Testis (tissue), 3 donors: ENCODE data around the gene WDR48. TPM values are rescaled to one million over a fixed set of nuclear protein-coding genes. Genes with fewer than 3 reads are reported as not detected.

Experiments
- DNase-seq: peaks from one replicate; pipeline ENCODE4 v3.0.0-alpha.2; 2019
- H3K27ac ChIP-seq, 2 donors: fragments of 200-600 bp; sonication (generic); one replicate each; pipeline ENCODE4 v1.5.1; 2019
- H3K27me3 ChIP-seq: fragments of 200-600 bp; sonication (generic); one replicate; pipeline ENCODE4 v1.5.1; 2019
- H3K36me3 ChIP-seq: fragments of 200-600 bp; sonication (generic); one replicate; pipeline ENCODE4 v1.5.1; 2017; ENCODE audit warnings: low read depth; ENCODE audit errors: missing control alignments
- H3K4me1 ChIP-seq: fragments of 200-600 bp; sonication (generic); one replicate; pipeline ENCODE4 v1.5.1; 2019
- H3K4me3 ChIP-seq, 2 donors: fragments of 200-600 bp; sonication (generic); one replicate each; pipeline ENCODE4 v1.5.1; 2017 to 2019
- H3K9me3 ChIP-seq: fragments of 200-600 bp; sonication (generic); one replicate; pipeline ENCODE4 v1.5.1; 2017
- CTCF ChIP-seq, 3 experiments: fragments of 450-650 bp in 2 of 3; fragments of 200-600 bp in 1 of 3; sonication (generic) in 1 of 3; IDR thresholded peaks; one replicate each; pipeline ENCODE4 v1.5.1; 2016 to 2019; ENCODE audit warnings: antibody characterized with exemption in 3 of 3, mild to moderate bottlenecking in 2 of 3, moderate library complexity in 1 of 3
- POLR2A ChIP-seq: fragments of 450-650 bp; IDR thresholded peaks from one replicate; pipeline ENCODE4 v1.6.1; 2017; ENCODE audit warnings: antibody characterized with exemption, mild to moderate bottlenecking, moderate library complexity
- WGBS, 2 donors: methylation state at CpG; one replicate each; pipeline ENCODE4 v1.1.5; 2018; 5-methylcytosine and 5-hydroxymethylcytosine counted together
- intact Hi-C: fragments of 100-400 bp; cut with DNase I; formaldehyde crosslinking; loops from one replicate; pipeline ENCODE4 v1.15.1; 2023; ENCODE audit warnings: low total_unique reads
- polyA plus RNA-seq: library from polyadenylated mRNA; stranded (reverse); fragments of 350-450 nt; fragmentation: Illumina TruSeq; extraction: RNeasy Lipid Tissue Mini Kit (QIAGEN cat#74804); gene quantifications from one replicate; pipeline ENCODE4 v1.2.3, GENCODE V29; 2014; ENCODE audit warnings: low read depth, low replicate concordance; ENCODE audit not compliant: insufficient read depth
- total RNA-seq, 2 donors: library from RNA; depleted of rRNA; stranded (reverse); fragments of >200 nt; gene quantifications; one replicate each; pipeline ENCODE4 v1.2.3, GENCODE V29; 2016

WDR48 gene
- total and polyA plus RNA-seq, 3 donors from 2014 or later, result 67.8 to 130 (median 74.1) TPM

GRCh38 chr3:39127908-39128304 lies 76.1 kb downstream of the WDR48 start:
- no peak for TF ChIP-seq CTCF (IDR thresholded peaks at IDR 0.05)
- no peak for TF ChIP-seq POLR2A
- H3K27me3 ChIP-seq, result no peaks in the 10 kb centered on the region
- no peak overlapping the region for H3K4me3 ChIP-seq
- 64 to 72% methylated on average over 1 of the region's 1 CpG for WGBS, 2 donors
- H3K4me1 ChIP-seq, result no peaks in the 10 kb centered on the region
- DNase-seq, result no peak
- H3K36me3 ChIP-seq, result no peaks in the 10 kb centered on the region
- no peak overlapping the region for H3K27ac ChIP-seq
- no peaks in the 10 kb centered on the region for H3K9me3 ChIP-seq
- intact Hi-C loops, result loop anchor here (5.0 to 10.0 kb wide), 2 partner anchors 67 to 159 kb away; partner anchors contain the start of gene XIRP1

- no peak for DNase-seq
- intact Hi-C loops, result loop anchor here (5.0 to 10.0 kb wide), 2 partner anchors 66 to 158 kb away; partner anchors contain the start of gene XIRP1
- H3K4me1 ChIP-seq, result no peaks in the 10 kb centered on the region
- WGBS, 2 donors, result 92 to 95% methylated on average over 7 of the region's 7 CpGs
- no peaks in the 10 kb centered on the region for H3K36me3 ChIP-seq
- no peak overlapping the region for H3K27ac ChIP-seq
- H3K4me3 ChIP-seq, result no peak overlapping the region
- TF ChIP-seq POLR2A (no peak), CTCF (IDR thresholded peaks at IDR 0.05) (no peak)
- H3K9me3 ChIP-seq, result no peaks in the 10 kb centered on the region
- H3K27me3 ChIP-seq, result no peaks in the 10 kb centered on the region
Observed at GRCh38 chr3:39128951-39129350, 77.1 kb downstream of the WDR48 start.

GRCh38 chr3:39130026-39130425 lies 78.2 kb downstream of the WDR48 start:
- intact Hi-C loops, result no loop called here
- no peak overlapping the region for H3K27ac ChIP-seq
- 92 to 96% methylated on average over 6 of the region's 6 CpGs for WGBS, 2 donors
- H3K4me1 ChIP-seq, result no peaks in the 10 kb centered on the region
- no peaks in the 10 kb centered on the region for H3K9me3 ChIP-seq
- DNase-seq, result no peak
- H3K27me3 ChIP-seq, result no peaks in the 10 kb centered on the region
- no peak overlapping the region for H3K4me3 ChIP-seq
- no peak for TF ChIP-seq POLR2A
- TF ChIP-seq CTCF (IDR thresholded peaks at IDR 0.05), result no peak
- no peaks in the 10 kb centered on the region for H3K36me3 ChIP-seq

- TF ChIP-seq CTCF (IDR thresholded peaks at IDR 0.05) (no peak), POLR2A (no peak)
- H3K27me3 ChIP-seq, result no peaks in the 10 kb centered on the region
- H3K36me3 ChIP-seq, result no peaks in the 10 kb centered on the region
- no peak overlapping the region for H3K4me3 ChIP-seq
- intact Hi-C loops, result no loop called here
- H3K9me3 ChIP-seq, result no peaks in the 10 kb centered on the region
- no peaks in the 10 kb centered on the region for H3K4me1 ChIP-seq
- no peak for DNase-seq
- no peak overlapping the region for H3K27ac ChIP-seq
- WGBS, 2 donors, result 75 to 90% methylated on average over 3 of the region's 3 CpGs
Observed at GRCh38 chr3:39130693-39131265, 79.0 kb downstream of the WDR48 start.
